Uterus (tissue), 4 donors: Measurements from ENCODE around the gene TADA1. TPM values are rescaled to one million over a fixed set of nuclear protein-coding genes. Genes with fewer than 3 reads are reported as not detected.
A peak's percentile ranks its signal among the peaks of the same experiment; 100 is the strongest.

Source experiments
- DNase-seq, 2 donors: peaks; one replicate each; pipeline ENCODE4 v3.0.0-alpha.2; 2019 to 2020
- H3K27ac ChIP-seq, 2 donors: fragments of 200-600 bp; sonication (generic); 1 replicate in 1 of 2; 2 replicates in 1 of 2; pipeline ENCODE4 v1.5.1; 2016 to 2018
- H3K27me3 ChIP-seq, 2 donors: fragments of 200-600 bp; sonication (generic); one replicate each; pipeline ENCODE4 v1.5.1; 2018 to 2019; ENCODE audit warnings: control low read depth in 1 of 2
- H3K36me3 ChIP-seq, 2 donors: fragments of 200-600 bp; sonication (generic); one replicate each; pipeline ENCODE4 v1.5.1; 2019; ENCODE audit warnings: control low read depth in 1 of 2
- H3K4me1 ChIP-seq, 2 donors: fragments of 200-600 bp; sonication (generic); one replicate each; pipeline ENCODE4 v1.5.1; 2018 to 2019; ENCODE audit warnings: control low read depth in 1 of 2
- H3K4me3 ChIP-seq, 2 donors: fragments of 200-600 bp; sonication (generic); 1 replicate in 1 of 2; 2 replicates in 1 of 2; pipeline ENCODE4 v1.5.1; 2018 to 2019; ENCODE audit warnings: mild to moderate bottlenecking in 1 of 2
- H3K9me3 ChIP-seq, 2 donors: fragments of 200-600 bp; sonication (generic); one replicate each; pipeline ENCODE4 v1.5.1; 2019; ENCODE audit warnings: control low read depth in 1 of 2
- CTCF ChIP-seq, 4 experiments: fragments of 200-600 bp in 2 of 4; fragments of 450-650 bp in 2 of 4; sonication (generic) in 2 of 4; IDR thresholded peaks; one replicate each; pipeline ENCODE4 v1.5.1; 2016 to 2019; ENCODE audit warnings: antibody characterized with exemption in 4 of 4, mild to moderate bottlenecking in 2 of 4, moderate library complexity in 1 of 4
- POLR2A ChIP-seq, 2 donors: fragments of 450-650 bp; IDR thresholded peaks; one replicate each; pipeline ENCODE4 v1.6.1; 2016; ENCODE audit warnings: antibody characterized with exemption in 2 of 2, mild to moderate bottlenecking in 1 of 2, moderate library complexity in 1 of 2
- intact Hi-C: fragments of 100-400 bp; cut with DNase I; formaldehyde crosslinking; loops from one replicate; pipeline ENCODE4 v1.15.1; 2023; ENCODE audit warnings: low total_unique reads
- total RNA-seq, 4 donors: library from RNA; depleted of rRNA in 3 of 4; stranded (reverse); fragments of >200 nt in 3 of 4; gene quantifications; one replicate each; pipeline versions ENCODE4 v1.1.0 to v1.2.4, GENCODE V29; 2014 to 2023
- donor health status: DM: yes; HTN: yes; CAD: no.

Gene TADA1
- total RNA-seq, 4 donors from 2014 or later = 6.8 to 32.0 (median 18.8) TPM

GRCh38 chr1:166905900-166906299, 29.8 kb upstream of the TADA1 start:
- Histone ChIP-seq H3K27ac (peak overlapping the region; percentile 41 to 62), H3K4me3 (no peak overlapping the region), H3K36me3 (no peaks in the 10 kb centered on the region), H3K9me3 (no peaks in the 10 kb centered on the region), H3K4me1 (no peaks in the 10 kb centered on the region), H3K27me3 (no peaks in the 10 kb centered on the region)
- intact Hi-C loops = loop anchor here (10.0 kb wide), 1 partner anchor 159 kb away; no protein-coding TSS in a partner anchor
- TF ChIP-seq CTCF (IDR thresholded peaks at IDR 0.05) (no peak), POLR2A (IDR thresholded peaks at IDR 0.05) (no peak)
- DNase-seq = no peak

GRCh38 chr1:166905136-166905535, 29.1 kb upstream of the TADA1 start:
- TF ChIP-seq CTCF (IDR thresholded peaks at IDR 0.05) (no peak), POLR2A (IDR thresholded peaks at IDR 0.05) (no peak)
- no peak for DNase-seq
- Histone ChIP-seq H3K9me3 (no peaks in the 10 kb centered on the region), H3K27ac (peak overlapping the region; percentile 41 to 62), H3K4me3 (no peak overlapping the region), H3K4me1 (no peaks in the 10 kb centered on the region), H3K27me3 (no peaks in the 10 kb centered on the region), H3K36me3 (no peaks in the 10 kb centered on the region)
- intact Hi-C loops = loop anchor here (10.0 kb wide), 1 partner anchor 160 kb away; no protein-coding TSS in a partner anchor

- Histone ChIP-seq H3K27ac (no peak overlapping the region), H3K27me3 (no peaks in the 10 kb centered on the region), H3K4me3 (no peak overlapping the region), H3K4me1 (no peaks in the 10 kb centered on the region), H3K9me3 (no peaks in the 10 kb centered on the region), H3K36me3 (no peaks in the 10 kb centered on the region)
- no peak for DNase-seq
- intact Hi-C loops = loop anchor here (10.0 kb wide), 1 partner anchor 162 kb away; no protein-coding TSS in a partner anchor
- no peak for TF ChIP-seq CTCF (IDR thresholded peaks at IDR 0.05)
- TF ChIP-seq POLR2A (IDR thresholded peaks at IDR 0.05) = no peak
These were observed 27.2 kb upstream of the TADA1 start for GRCh38 chr1:166903232-166903631.

- H3K4me1 ChIP-seq = no peaks in the 10 kb centered on the region
- TF ChIP-seq CTCF (IDR thresholded peaks at IDR 0.05) (no peak), POLR2A (IDR thresholded peaks at IDR 0.05) (no peak)
- no peak for DNase-seq
These were observed 26.2 kb upstream of the TADA1 start for GRCh38 chr1:166902279-166902678.

GRCh38 chr1:166900987-166901386, 24.9 kb upstream of the TADA1 start:
- Histone ChIP-seq H3K36me3 (no peaks in the 10 kb centered on the region), H3K27me3 (no peaks in the 10 kb centered on the region), H3K4me1 (no peaks in the 10 kb centered on the region), H3K4me3 (no peak overlapping the region), H3K27ac (no peak overlapping the region), H3K9me3 (no peaks in the 10 kb centered on the region)
- intact Hi-C loops = loop anchor here (10.0 kb wide), 1 partner anchor 164 kb away; no protein-coding TSS in a partner anchor
- TF ChIP-seq POLR2A (IDR thresholded peaks at IDR 0.05) (no peak), CTCF (IDR thresholded peaks at IDR 0.05) (no peak)
- DNase-seq = no peak

More at GRCh38 chr1:166902279-166902678, 26.2 kb upstream of the TADA1 start:
- Histone ChIP-seq H3K27ac (no peak overlapping the region), H3K27me3 (no peaks in the 10 kb centered on the region), H3K9me3 (no peaks in the 10 kb centered on the region), H3K4me3 (no peak overlapping the region), H3K36me3 (no peaks in the 10 kb centered on the region)
- intact Hi-C loops = loop anchor here (10.0 kb wide), 1 partner anchor 163 kb away; no protein-coding TSS in a partner anchor
